OCI-LY1 (cell line): ENCODE measurements around the gene MARCHF6.

Experiments
- H2AFZ ChIP-seq: fragments of 200-600 bp; sonication (generic), shearing (Covaris generic); 2 replicates; pipeline ENCODE4 v1.6.0; 2014; ENCODE audit warnings: antibody characterized with exemption, mild to moderate bottlenecking, low read length
- H3F3A ChIP-seq: fragments of 200-600 bp; sonication (generic), shearing (Covaris generic); 2 replicates; pipeline ENCODE4 v1.6.0; 2014; ENCODE audit warnings: mild to moderate bottlenecking, antibody characterized with exemption, low read length, moderate library complexity; ENCODE audit not compliant: insufficient read depth
- H3K27ac ChIP-seq: fragments of 200-600 bp; sonication (generic); 2 replicates; pipeline ENCODE4 v1.5.1; 2014; ENCODE audit warnings: low read length, mixed run types, mild to moderate bottlenecking, low read depth; ENCODE audit not compliant: poor library complexity, severe bottlenecking
- H3K27me3 ChIP-seq: fragments of 200-600 bp; sonication (generic); 2 replicates; pipeline ENCODE4 v1.6.0; 2014; ENCODE audit warnings: antibody characterized with exemption, mild to moderate bottlenecking, low read length, moderate library complexity; ENCODE audit not compliant: insufficient read depth
- H3K36me3 ChIP-seq: fragments of 200-600 bp; sonication (generic); 2 replicates; pipeline ENCODE4 v1.6.1; 2014; ENCODE audit warnings: mild to moderate bottlenecking, antibody characterized with exemption, low read length, moderate library complexity, mixed read lengths; ENCODE audit not compliant: insufficient read depth
- H3K4me1 ChIP-seq: fragments of 200-600 bp; sonication (generic); 2 replicates; pipeline ENCODE4 v1.5.1; 2014; ENCODE audit warnings: mild to moderate bottlenecking, low read length, moderate library complexity; ENCODE audit not compliant: insufficient read depth, severe bottlenecking
- H3K4me2 ChIP-seq: fragments of 200-600 bp; sonication (generic), shearing (Covaris generic); 2 replicates; pipeline ENCODE4 v1.6.1; 2014; ENCODE audit warnings: low read length
- H3K4me3 ChIP-seq: fragments of 200-600 bp; sonication (generic); 2 replicates; pipeline ENCODE4 v1.5.1; 2014; ENCODE audit warnings: low read length, low read depth, mild to moderate bottlenecking, mixed read lengths; ENCODE audit not compliant: poor library complexity, severe bottlenecking
- H3K79me2 ChIP-seq: fragments of 200-600 bp; shearing (Covaris generic); 2 replicates; pipeline ENCODE4 v1.6.1; 2016; ENCODE audit warnings: mixed run types, low read length, mixed read lengths; ENCODE audit not compliant: insufficient read depth
- H3K9ac ChIP-seq: fragments of 200-600 bp; sonication (generic), shearing (Covaris generic); 2 replicates; pipeline ENCODE4 v1.6.1; 2014; ENCODE audit warnings: mild to moderate bottlenecking, low read length, mixed read lengths
- H3K9me2 ChIP-seq: fragments of 200-600 bp; sonication (generic), shearing (Covaris generic); 2 replicates; pipeline ENCODE4 v1.6.1; 2014; ENCODE audit warnings: low read depth, mild to moderate bottlenecking, low read length, mixed read lengths
- H3K9me3 ChIP-seq: fragments of 200-600 bp; shearing (Covaris generic); 2 replicates; pipeline ENCODE4 v1.6.1; 2014; ENCODE audit warnings: low read length, mixed read lengths
- H4K20me1 ChIP-seq: fragments of 200-600 bp; sonication (generic), shearing (Covaris generic); 2 replicates; pipeline ENCODE4 v1.6.0; 2016; ENCODE audit warnings: mild to moderate bottlenecking, low read length; ENCODE audit not compliant: insufficient read depth
- EZH2 ChIP-seq: fragments of 200-600 bp; sonication (generic), shearing (Covaris generic); IDR thresholded peaks from 2 replicates; pipeline ENCODE4 v1.8.0; 2017; ENCODE audit warnings: borderline replicate concordance, mixed run types, mild to moderate bottlenecking, antibody characterized with exemption, low read length, moderate library complexity, mixed read lengths
- TF ChIP-seq, protein P1 (sequence below): fragments of 200-600 bp; sonication (generic), shearing (Covaris generic); IDR thresholded peaks from 2 replicates; pipeline ENCODE4 v1.5.1; 2017; ENCODE audit warnings: mild to moderate bottlenecking, antibody characterized with exemption, low read length, moderate library complexity, mixed read lengths

The MARCHF6 gene

DNA sequence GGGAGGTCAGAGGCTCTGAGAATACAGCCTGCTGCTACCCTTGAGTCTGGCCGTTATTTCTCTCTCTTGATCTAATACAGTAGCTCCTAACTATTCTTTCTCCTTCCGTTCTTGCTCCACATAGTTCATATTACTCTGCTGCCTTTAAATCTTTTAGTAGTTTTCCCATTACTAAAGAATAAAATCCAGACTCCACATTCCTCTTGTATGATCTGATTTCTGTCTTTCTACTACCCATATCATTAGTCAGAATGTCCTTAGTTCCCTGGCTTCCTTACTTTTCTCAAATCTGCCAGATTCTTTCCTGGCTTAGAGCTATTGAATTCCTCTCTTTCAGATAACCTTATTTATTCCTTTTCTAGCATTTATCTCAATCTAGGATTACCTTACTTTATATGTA, 40.0 kb downstream of the MARCHF6 start:
- no peaks in the 10 kb centered on the region for H3K79me2 ChIP-seq
- TF ChIP-seq EZH2 = no peak
- TF ChIP-seq, protein P1, sequence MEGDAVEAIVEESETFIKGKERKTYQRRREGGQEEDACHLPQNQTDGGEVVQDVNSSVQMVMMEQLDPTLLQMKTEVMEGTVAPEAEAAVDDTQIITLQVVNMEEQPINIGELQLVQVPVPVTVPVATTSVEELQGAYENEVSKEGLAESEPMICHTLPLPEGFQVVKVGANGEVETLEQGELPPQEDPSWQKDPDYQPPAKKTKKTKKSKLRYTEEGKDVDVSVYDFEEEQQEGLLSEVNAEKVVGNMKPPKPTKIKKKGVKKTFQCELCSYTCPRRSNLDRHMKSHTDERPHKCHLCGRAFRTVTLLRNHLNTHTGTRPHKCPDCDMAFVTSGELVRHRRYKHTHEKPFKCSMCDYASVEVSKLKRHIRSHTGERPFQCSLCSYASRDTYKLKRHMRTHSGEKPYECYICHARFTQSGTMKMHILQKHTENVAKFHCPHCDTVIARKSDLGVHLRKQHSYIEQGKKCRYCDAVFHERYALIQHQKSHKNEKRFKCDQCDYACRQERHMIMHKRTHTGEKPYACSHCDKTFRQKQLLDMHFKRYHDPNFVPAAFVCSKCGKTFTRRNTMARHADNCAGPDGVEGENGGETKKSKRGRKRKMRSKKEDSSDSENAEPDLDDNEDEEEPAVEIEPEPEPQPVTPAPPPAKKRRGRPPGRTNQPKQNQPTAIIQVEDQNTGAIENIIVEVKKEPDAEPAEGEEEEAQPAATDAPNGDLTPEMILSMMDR = no peak
- no peaks in the 10 kb centered on the region for H3K9me3 ChIP-seq
- no peak overlapping the region for H3K9ac ChIP-seq
- H3K4me2 ChIP-seq = no peak overlapping the region
- peaks cover 87% of the 10 kb centered on the region for H3K36me3 ChIP-seq
- no peaks in the 10 kb centered on the region for H3K9me2 ChIP-seq
- no peak overlapping the region for H3K27ac ChIP-seq
- H3K27me3 ChIP-seq = no peaks in the 10 kb centered on the region
- no peak overlapping the region for H2AFZ ChIP-seq
- no peaks in the 10 kb centered on the region for H4K20me1 ChIP-seq
- no peaks in the 10 kb centered on the region for H3F3A ChIP-seq
- H3K4me1 ChIP-seq = no peaks in the 10 kb centered on the region
- no peak overlapping the region for H3K4me3 ChIP-seq

DNA sequence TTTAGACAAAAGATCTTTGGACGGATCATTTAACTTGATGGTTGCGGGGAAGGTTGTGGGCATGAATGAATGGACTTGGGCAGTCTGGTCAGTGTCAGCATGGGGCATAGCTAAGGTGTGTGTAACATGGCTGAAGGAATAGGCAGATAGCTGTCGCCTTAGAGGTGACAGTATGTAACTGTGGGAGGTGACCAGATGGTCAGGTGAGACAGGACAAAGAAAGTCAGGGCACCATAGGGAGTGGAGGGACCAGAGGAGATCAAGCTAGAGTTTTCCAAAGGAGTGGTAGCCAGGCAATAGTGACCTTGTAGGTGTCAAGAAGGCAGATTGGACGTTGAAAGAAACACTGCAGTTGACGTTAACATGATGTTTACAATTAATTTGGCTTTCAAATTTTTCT, 43.1 kb downstream of the MARCHF6 start:
- Histone ChIP-seq H3K4me1 (no peaks in the 10 kb centered on the region), H3K9me3 (no peaks in the 10 kb centered on the region), H2AFZ (no peak overlapping the region), H3K36me3 (peaks cover 92% of the 10 kb centered on the region), H3K79me2 (no peaks in the 10 kb centered on the region), H3F3A (no peaks in the 10 kb centered on the region), H3K4me2 (no peak overlapping the region), H3K9ac (no peak overlapping the region), H3K27me3 (no peaks in the 10 kb centered on the region), H3K4me3 (no peak overlapping the region), H4K20me1 (no peaks in the 10 kb centered on the region), H3K27ac (no peak overlapping the region), H3K9me2 (no peaks in the 10 kb centered on the region)
- TF ChIP-seq EZH2 = no peak
- TF ChIP-seq, protein P1 = no peak

DNA sequence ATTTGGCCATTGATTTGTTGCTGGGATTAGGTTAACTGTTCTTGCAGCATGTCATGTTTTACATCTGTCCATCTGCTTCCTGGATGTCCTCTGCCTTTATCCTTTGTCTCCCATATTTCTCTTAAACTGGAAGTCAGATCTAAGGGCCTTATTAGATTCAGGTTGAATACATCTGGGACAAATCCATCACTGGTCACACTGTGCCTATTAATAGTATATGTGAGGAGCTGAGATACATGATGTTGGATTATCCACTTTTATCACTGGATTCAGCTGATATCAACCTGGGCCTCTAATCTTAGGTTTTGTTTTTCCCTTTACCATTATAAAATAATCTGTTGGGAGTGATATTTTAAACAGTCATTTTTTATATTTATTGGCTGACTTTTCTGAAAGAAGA, 46.3 kb downstream of the MARCHF6 start:
- H2AFZ ChIP-seq = no peak overlapping the region
- H3K9ac ChIP-seq = no peak overlapping the region
- H3K4me3 ChIP-seq = no peak overlapping the region
- 0 out of 2 replicates have a peak, but pooled peaks cover 9% of the 10 kb centered on the region for H3F3A ChIP-seq
- no peaks in the 10 kb centered on the region for H3K79me2 ChIP-seq
- H4K20me1 ChIP-seq = no peaks in the 10 kb centered on the region
- no peak overlapping the region for H3K27ac ChIP-seq
- H3K4me2 ChIP-seq = no peak overlapping the region
- H3K9me3 ChIP-seq = no peaks in the 10 kb centered on the region
- H3K9me2 ChIP-seq = no peaks in the 10 kb centered on the region
- H3K4me1 ChIP-seq = no peaks in the 10 kb centered on the region
- H3K27me3 ChIP-seq = no peaks in the 10 kb centered on the region
- peaks cover 92% of the 10 kb centered on the region for H3K36me3 ChIP-seq
- TF ChIP-seq, protein P1 = no peak
- TF ChIP-seq EZH2 = no peak
